Subcutaneous adipose tissue (tissue), 4 donors: ENCODE measurements around the gene TIPIN. TPM values are rescaled to one million over a fixed set of nuclear protein-coding genes. Genes with fewer than 3 reads are reported as not detected.

Experiments
- total RNA-seq, 4 donors: library from RNA; depleted of rRNA; stranded (reverse); fragments of >200 nt; gene quantifications; one replicate each; pipeline ENCODE4 v1.1.0, GENCODE V29; 2016
- TF ChIP-seq, protein P1 (sequence below): fragments of 450-650 bp; IDR thresholded peaks from one replicate; pipeline ENCODE4 v1.5.1; 2016; ENCODE audit warnings: low read depth, mild to moderate bottlenecking, control low read depth, antibody characterized with exemption, moderate library complexity

Gene TIPIN
- total RNA-seq, 4 donors from 2014 or later = 2.2 to 11.6 (median 7.1) TPM

- TF ChIP-seq, protein P1, sequence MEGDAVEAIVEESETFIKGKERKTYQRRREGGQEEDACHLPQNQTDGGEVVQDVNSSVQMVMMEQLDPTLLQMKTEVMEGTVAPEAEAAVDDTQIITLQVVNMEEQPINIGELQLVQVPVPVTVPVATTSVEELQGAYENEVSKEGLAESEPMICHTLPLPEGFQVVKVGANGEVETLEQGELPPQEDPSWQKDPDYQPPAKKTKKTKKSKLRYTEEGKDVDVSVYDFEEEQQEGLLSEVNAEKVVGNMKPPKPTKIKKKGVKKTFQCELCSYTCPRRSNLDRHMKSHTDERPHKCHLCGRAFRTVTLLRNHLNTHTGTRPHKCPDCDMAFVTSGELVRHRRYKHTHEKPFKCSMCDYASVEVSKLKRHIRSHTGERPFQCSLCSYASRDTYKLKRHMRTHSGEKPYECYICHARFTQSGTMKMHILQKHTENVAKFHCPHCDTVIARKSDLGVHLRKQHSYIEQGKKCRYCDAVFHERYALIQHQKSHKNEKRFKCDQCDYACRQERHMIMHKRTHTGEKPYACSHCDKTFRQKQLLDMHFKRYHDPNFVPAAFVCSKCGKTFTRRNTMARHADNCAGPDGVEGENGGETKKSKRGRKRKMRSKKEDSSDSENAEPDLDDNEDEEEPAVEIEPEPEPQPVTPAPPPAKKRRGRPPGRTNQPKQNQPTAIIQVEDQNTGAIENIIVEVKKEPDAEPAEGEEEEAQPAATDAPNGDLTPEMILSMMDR = no peak
Measured at GRCh38 chr15:66292571-66293418, 63.7 kb downstream of the TIPIN start.

GRCh38 chr15:66291816-66292570, 64.5 kb downstream of the TIPIN start:
- TF ChIP-seq, protein P1 = no peak

- TF ChIP-seq, protein P1 = no peak
Measured at GRCh38 chr15:66290518-66290917, 66.0 kb downstream of the TIPIN start.

GRCh38 chr15:66290007-66290406, 66.5 kb downstream of the TIPIN start:
- TF ChIP-seq, protein P1 = no peak

GRCh38 chr15:66288551-66289185, 67.8 kb downstream of the TIPIN start:
- TF ChIP-seq, protein P1 = no peak

DNA sequence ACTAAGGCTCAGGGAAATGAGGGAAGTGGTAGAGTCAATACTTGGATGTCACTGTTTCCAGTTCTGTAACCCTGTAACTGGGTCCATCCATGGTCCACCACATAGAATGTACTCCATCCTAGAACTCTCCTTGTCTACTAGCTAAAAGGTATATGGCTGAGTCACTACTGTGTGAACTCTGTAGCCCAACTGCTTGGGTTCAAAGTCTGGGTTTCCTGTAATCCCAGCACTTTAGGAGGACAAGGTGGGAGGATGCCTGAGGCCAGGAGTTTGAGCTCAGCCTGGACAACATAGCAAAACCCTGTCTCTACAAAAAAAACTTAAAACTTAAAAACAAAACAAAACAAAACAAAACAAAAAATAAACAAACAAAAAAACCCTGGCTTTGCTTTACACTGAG, 68.4 kb downstream of the TIPIN start:
- TF ChIP-seq, protein P1 = no peak
